Measurements from ENCODE around the gene ZNF512.

DNA sequence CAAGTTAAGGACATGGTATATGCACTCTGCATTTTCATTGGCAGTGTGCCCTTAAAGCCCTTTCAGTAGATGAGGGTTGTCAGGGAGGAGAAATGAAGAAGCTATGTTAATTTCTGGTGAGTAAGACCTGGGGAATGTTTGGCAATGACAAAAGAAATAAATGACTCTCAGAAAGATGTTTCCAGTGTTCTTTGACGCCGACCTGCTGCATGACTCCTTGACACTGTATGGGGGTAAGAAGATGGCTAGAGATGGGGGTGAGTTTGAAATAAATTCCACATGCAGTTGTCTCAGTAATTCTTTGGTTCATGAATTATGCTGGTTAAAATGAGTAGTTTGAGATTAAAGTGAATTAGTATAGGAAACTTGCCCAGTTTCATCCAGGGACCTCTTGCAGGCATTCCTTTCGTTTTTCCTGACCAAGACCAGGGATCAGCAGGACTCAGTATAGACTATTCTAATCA lies 40.1 kb downstream of the ZNF512 start:
- TF ChIP-seq ZNF205 (CRISPR knock-in tag; IDR thresholded peaks at IDR 0.05) (no peak), U2AF2 (IDR thresholded peaks at IDR 0.05; ENCODE audit: low read depth, low read length) (no peak)
- TF ChIP-seq, protein P1, sequence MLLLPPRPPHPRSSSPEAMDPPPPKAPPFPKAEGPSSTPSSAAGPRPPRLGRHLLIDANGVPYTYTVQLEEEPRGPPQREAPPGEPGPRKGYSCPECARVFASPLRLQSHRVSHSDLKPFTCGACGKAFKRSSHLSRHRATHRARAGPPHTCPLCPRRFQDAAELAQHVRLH (CRISPR knock-in tag; IDR thresholded peaks at IDR 0.05; ENCODE audit: borderline replicate concordance, low read depth) = no peak
- TF ChIP-seq, protein P2, sequence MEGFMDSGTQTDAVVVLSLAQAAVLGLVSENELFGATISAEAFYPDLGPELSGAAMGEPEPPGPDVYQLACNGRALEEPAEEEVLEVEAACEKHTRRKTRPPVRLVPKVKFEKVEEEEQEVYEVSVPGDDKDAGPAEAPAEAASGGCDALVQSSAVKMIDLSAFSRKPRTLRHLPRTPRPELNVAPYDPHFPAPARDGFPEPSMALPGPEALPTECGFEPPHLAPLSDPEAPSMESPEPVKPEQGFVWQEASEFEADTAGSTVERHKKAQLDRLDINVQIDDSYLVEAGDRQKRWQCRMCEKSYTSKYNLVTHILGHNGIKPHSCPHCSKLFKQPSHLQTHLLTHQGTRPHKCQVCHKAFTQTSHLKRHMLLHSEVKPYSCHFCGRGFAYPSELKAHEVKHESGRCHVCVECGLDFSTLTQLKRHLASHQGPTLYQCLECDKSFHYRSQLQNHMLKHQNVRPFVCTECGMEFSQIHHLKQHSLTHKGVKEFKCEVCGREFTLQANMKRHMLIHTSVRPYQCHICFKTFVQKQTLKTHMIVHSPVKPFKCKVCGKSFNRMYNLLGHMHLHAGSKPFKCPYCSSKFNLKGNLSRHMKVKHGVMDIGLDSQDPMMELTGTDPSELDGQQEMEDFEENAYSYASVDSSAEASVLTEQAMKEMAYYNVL (CRISPR knock-in tag; IDR thresholded peaks at IDR 0.05; ENCODE audit: borderline replicate concordance) = no peak
